ENCODE data around the gene SLCO3A1. TPM values are rescaled to one million over a fixed set of nuclear protein-coding genes. Genes with fewer than 3 reads are reported as not detected.

The SLCO3A1 gene
- total and polyA plus RNA-seq, 12 donors, result 33.9 to 57.2 (median 46.4) TPM

DNA sequence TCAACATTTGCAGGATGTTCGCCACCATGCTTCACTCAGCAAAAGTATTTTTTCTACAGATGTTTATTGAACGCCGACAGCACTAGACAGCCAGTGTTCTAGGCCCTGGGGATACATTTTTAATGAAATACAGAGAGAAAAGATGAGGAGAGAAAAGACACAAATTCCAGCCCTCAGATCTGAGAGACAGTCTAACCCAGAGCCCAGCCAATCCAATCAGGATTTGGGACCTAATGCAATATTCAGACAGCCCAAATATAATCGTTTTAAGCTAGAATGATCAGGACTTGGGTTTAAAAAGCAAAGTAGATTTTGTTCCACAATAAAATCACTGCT lies 174.8 kb downstream of the SLCO3A1 start:
- DNase-seq, result no peak
- H3K27me3 ChIP-seq, result no peaks in the 10 kb centered on the region
- intact Hi-C loops (cut with DNase I), result loop anchor here in 2 of 10 donors (5.0 to 10.0 kb wide), 2 partner anchors 61 to 64 kb away; no protein-coding TSS in a partner anchor
- TF ChIP-seq, protein P1, sequence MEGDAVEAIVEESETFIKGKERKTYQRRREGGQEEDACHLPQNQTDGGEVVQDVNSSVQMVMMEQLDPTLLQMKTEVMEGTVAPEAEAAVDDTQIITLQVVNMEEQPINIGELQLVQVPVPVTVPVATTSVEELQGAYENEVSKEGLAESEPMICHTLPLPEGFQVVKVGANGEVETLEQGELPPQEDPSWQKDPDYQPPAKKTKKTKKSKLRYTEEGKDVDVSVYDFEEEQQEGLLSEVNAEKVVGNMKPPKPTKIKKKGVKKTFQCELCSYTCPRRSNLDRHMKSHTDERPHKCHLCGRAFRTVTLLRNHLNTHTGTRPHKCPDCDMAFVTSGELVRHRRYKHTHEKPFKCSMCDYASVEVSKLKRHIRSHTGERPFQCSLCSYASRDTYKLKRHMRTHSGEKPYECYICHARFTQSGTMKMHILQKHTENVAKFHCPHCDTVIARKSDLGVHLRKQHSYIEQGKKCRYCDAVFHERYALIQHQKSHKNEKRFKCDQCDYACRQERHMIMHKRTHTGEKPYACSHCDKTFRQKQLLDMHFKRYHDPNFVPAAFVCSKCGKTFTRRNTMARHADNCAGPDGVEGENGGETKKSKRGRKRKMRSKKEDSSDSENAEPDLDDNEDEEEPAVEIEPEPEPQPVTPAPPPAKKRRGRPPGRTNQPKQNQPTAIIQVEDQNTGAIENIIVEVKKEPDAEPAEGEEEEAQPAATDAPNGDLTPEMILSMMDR (IDR thresholded peaks at IDR 0.05), result no peak
- peak overlapping the region; percentile 0 to 82 (median 67) for H3K27ac ChIP-seq
- peaks cover 15 to 83% (median 57%) of the 10 kb centered on the region in 9 donors for H3K4me1 ChIP-seq
- ATAC-seq, result peak in 4 of 8 donors; percentile 8 to 37 (median 22)
- peak overlapping the region in 1 of 10 donors; percentile 8 for H3K4me3 ChIP-seq
- no peaks in the 10 kb centered on the region for H3K9me3 ChIP-seq
- H3K36me3 ChIP-seq, result no peaks in the 10 kb centered on the region
- WGBS, 2 donors, result 55 to 59% methylated on average over 4 of the region's 4 CpGs

- no peaks in the 10 kb centered on the region for H3K9me3 ChIP-seq
- TF ChIP-seq, protein P1 (IDR thresholded peaks at IDR 0.05), result no peak
- ATAC-seq, result peak in 2 of 8 donors; percentile 19 to 32
- no peaks in the 10 kb centered on the region for H3K36me3 ChIP-seq
- H3K27me3 ChIP-seq, result no peaks in the 10 kb centered on the region
- H3K4me3 ChIP-seq, result no peak overlapping the region
- intact Hi-C loops (cut with DNase I), result loop anchor here in 2 of 10 donors (5.0 to 10.0 kb wide), 2 partner anchors 62 to 65 kb away; no protein-coding TSS in a partner anchor
- WGBS, 2 donors, result 51 to 53% methylated on average over 10 of the region's 10 CpGs
- H3K27ac ChIP-seq, result peak overlapping the region in 9 of 10 donors; percentile 23 to 82 (median 64)
- peaks cover 18 to 88% (median 70%) of the 10 kb centered on the region in 9 donors for H3K4me1 ChIP-seq
- no peak for DNase-seq
Observed at GRCh38 chr15:92029767-92030166, 176.3 kb downstream of the SLCO3A1 start.

- intact Hi-C loops (cut with DNase I), result no loop called here
Observed at GRCh38 chr15:92033314-92033713, 179.8 kb downstream of the SLCO3A1 start.

DNA sequence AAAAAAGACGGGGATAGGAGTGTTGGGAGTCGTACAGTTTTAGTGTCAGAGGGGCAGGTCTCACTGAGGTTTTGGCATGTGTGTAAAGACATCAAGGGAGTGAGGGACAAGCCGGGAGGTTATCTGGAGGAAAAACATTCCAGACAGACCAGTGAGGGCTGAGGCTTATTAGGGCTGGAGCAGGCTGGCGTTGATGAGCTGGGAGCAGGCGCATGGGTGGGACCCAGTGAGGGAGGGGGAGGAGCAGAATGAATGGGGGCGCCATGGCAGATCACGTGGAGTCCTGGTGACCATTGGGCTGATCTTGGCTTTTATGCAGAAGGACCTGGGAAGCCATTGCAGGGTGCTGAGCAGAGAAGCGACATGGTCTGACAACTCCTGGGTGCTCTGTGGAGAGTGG lies 180.2 kb downstream of the SLCO3A1 start:
- DNase-seq (no peak), ATAC-seq (peak in 7 of 8 donors; percentile 19 to 60 (median 36))
- Histone ChIP-seq H3K9me3 (peaks cover 0 to 3% (median 0%) of the 10 kb centered on the region in 11 donors), H3K27me3 (no peaks in the 10 kb centered on the region), H3K4me1 (peaks cover 3 to 64% (median 57%) of the 10 kb centered on the region in 9 donors), H3K27ac (peak overlapping the region in 4 of 10 donors; percentile 44 to 63 (median 54)), H3K4me3 (no peak overlapping the region), H3K36me3 (no peaks in the 10 kb centered on the region)
- 52 to 53% methylated on average over 8 of the region's 8 CpGs for WGBS, 2 donors
- TF ChIP-seq, protein P1 (IDR thresholded peaks at IDR 0.05), result no peak
- intact Hi-C loops (cut with DNase I), result no loop called here

More at GRCh38 chr15:92033314-92033713, 179.8 kb downstream of the SLCO3A1 start:
- Histone ChIP-seq H3K27ac (peak overlapping the region in 4 of 10 donors; percentile 44 to 63 (median 54)), H3K4me3 (no peak overlapping the region), H3K4me1 (peaks cover 3 to 67% (median 60%) of the 10 kb centered on the region in 9 donors), H3K9me3 (no peaks in the 10 kb centered on the region), H3K36me3 (no peaks in the 10 kb centered on the region), H3K27me3 (no peaks in the 10 kb centered on the region)
- peak in 6 of 8 donors; percentile 5 to 43 (median 16) for ATAC-seq
- WGBS, 2 donors, result 34 to 37% methylated on average over 9 of the region's 9 CpGs
- no peak for DNase-seq
- TF ChIP-seq, protein P1 (IDR thresholded peaks at IDR 0.05), result no peak

All from heart right ventricle (tissue), 16 donors.